ENCODE results near the gene DNAH9.

Gene DNAH9

DNA sequence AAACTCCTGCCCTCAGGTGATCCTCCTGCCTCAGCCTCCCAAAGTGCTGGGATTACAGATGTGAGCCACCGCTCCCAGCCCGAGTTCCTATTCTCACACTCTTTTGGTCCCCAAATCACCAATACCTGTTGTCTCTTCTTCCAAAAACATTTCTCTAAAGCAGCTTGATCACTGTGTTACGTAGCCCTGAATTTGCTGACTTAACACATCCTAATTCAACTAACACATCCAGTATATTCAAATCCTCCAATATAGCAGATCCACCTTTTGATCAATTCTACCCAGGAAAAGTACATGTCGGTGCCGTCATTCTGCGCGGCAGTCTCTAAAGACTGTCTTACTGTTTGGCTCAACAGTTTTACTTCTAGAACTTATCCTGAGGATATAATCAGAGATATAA lies 207.7 kb downstream of the DNAH9 start:
- Mint-ChIP-seq H3K4me1 (ENCODE audit: low read depth) (no peaks in the 10 kb centered on the region), H3K9me3 (peaks cover 3% of the 10 kb centered on the region), H3K4me3 (no peak overlapping the region), H3K27me3 (no peaks in the 10 kb centered on the region), H3K36me3 (ENCODE audit: low read depth) (no peaks in the 10 kb centered on the region), H3K27ac (no peak overlapping the region)

DNA sequence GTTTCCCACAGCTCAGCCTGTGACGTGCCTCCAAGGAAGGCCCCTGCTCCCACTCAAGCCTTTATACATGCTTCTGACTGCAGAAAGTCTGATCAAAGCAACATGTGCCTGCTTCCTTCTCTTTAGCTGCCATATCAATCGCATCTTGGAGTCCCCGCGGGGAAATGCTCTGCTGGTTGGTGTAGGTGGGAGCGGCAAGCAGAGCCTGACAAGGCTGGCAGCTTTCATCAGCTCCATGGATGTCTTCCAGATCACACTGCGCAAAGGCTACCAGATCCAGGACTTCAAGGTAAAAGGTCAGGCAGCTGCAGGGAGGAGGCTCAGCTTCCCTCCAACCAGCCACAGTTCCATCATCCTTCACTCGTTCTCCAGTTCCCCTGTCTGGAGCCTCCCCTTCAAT lies 209.3 kb downstream of the DNAH9 start:
- H3K4me3 Mint-ChIP-seq, result no peak overlapping the region
- no peaks in the 10 kb centered on the region for H3K4me1 Mint-ChIP-seq (ENCODE audit: low read depth)
- H3K36me3 Mint-ChIP-seq (ENCODE audit: low read depth), result no peaks in the 10 kb centered on the region
- no peaks in the 10 kb centered on the region for H3K27me3 Mint-ChIP-seq
- H3K27ac Mint-ChIP-seq, result no peak overlapping the region
- peaks cover 3% of the 10 kb centered on the region for H3K9me3 Mint-ChIP-seq

DNA sequence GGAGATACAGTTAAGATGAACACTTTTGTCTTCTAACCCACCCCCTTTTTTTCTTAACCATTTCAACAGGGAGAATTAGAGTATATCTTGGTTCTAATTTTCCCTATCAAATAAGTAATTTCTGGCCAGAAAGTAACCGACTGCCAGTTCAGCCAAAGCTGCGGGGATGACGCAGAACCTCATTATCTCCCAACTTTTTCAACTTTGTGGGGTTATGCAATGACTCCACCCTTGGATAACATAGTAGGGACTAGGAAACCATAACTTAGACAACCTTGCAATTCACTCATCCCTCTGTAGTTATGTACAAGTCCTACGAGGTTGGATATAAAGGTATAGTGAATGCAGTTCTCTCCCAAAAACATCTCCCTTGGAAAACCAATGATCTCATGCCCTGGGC lies 215.0 kb downstream of the DNAH9 start:
- Mint-ChIP-seq H3K4me1 (ENCODE audit: low read depth) (no peaks in the 10 kb centered on the region), H3K36me3 (ENCODE audit: low read depth) (no peaks in the 10 kb centered on the region), H3K4me3 (no peak overlapping the region), H3K27me3 (no peaks in the 10 kb centered on the region), H3K9me3 (peaks cover 9% of the 10 kb centered on the region), H3K27ac (no peak overlapping the region)

DNA sequence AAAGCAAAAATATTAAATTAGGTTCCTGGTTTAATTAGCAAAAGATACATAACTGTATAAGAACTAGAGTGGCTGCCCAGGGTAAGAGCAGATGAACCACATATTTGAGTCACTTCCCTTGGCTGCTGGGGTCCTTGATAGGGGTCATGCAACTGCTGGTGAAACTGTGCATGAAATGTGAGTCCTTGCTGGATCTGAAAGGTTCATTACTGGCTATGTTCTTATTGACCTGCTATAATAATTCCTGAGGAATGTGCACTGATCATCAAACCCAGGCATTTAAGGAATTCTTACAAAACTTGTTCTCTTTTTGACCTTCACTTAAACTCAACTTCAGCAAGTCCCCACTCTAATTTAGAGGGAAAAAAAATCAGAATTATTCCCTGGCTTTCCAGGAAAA lies 215.6 kb downstream of the DNAH9 start:
- no peaks in the 10 kb centered on the region for H3K36me3 Mint-ChIP-seq (ENCODE audit: low read depth)
- H3K9me3 Mint-ChIP-seq, result peaks cover 6% of the 10 kb centered on the region
- H3K4me3 Mint-ChIP-seq, result no peak overlapping the region
- H3K4me1 Mint-ChIP-seq (ENCODE audit: low read depth), result no peaks in the 10 kb centered on the region
- H3K27me3 Mint-ChIP-seq, result no peaks in the 10 kb centered on the region
- H3K27ac Mint-ChIP-seq, result no peak overlapping the region

DNA sequence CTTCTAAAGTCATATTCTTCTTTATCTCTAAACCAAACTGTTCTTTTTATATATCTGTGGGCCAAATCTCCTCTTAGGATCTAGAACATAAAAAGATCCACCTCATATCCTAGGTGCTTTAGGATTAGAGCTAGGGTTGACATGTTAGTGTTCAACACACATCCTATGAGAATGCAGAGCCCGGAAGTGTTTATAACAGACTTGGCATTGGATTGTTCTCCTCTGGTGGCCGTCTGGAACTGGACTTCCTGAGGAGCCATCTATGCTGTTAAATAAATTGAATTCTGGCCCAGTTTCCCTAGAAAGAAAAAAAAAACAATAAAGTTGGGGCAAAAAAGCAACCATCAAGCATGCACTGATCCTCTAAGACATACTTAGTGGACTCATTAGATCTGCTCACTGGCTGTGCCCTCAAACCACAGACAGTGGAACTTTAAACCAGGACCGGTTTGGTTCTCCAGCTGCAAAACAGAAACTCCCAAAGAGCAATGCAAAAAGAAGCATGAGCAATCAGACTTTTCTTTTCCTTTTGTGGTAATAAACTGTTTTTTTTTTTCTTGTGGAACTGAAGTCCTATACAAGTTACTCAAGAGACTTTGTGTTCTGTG lies 216.5 kb downstream of the DNAH9 start:
- Mint-ChIP-seq H3K9me3 (peaks cover 6% of the 10 kb centered on the region), H3K4me3 (no peak overlapping the region), H3K4me1 (ENCODE audit: low read depth) (no peaks in the 10 kb centered on the region), H3K36me3 (ENCODE audit: low read depth) (no peaks in the 10 kb centered on the region), H3K27me3 (no peaks in the 10 kb centered on the region), H3K27ac (no peak overlapping the region)

DNA sequence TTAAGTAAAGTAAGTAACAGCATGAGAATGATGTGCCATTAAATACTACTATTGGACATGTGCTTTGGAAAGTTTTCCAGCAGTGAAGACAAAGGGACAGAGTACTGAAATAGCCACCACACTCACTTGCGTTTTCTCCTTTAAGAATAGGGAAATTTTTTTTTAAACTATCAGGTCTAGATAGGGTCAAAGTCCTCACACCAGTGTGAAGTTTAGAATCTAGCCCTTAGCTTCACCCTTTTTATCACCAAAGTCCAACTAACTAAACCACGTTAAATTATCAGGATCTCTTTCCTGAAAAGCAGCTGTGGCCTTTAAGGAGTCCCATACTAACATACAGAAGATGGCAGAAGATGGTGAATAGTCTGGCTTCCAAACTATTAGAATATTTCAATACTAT lies 218.1 kb downstream of the DNAH9 start:
- H3K27me3 Mint-ChIP-seq, result no peaks in the 10 kb centered on the region
- no peaks in the 10 kb centered on the region for H3K36me3 Mint-ChIP-seq (ENCODE audit: low read depth)
- no peak overlapping the region for H3K27ac Mint-ChIP-seq
- no peak overlapping the region for H3K4me3 Mint-ChIP-seq
- H3K4me1 Mint-ChIP-seq (ENCODE audit: low read depth), result no peaks in the 10 kb centered on the region
- H3K9me3 Mint-ChIP-seq, result peaks cover 6% of the 10 kb centered on the region

DNA sequence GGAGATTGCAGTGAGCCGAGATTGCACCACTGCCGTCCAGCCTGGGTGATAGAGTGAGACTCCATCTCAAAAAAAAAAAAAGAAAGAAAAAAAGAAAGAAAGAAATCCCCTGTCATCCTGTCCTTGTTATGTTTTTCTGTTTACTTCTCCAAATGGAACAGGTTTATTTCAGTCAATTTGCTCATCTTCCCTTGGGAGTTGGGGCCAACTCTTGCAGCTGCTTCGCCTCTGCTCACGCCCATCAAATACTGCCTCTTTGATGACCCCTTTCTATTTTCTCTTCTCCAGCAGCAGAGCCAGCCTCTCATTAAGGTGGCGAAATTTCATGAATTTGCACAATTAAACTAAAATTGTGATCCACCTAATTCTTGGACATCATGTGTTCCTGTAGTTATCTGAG lies 225.6 kb downstream of the DNAH9 start:
- Mint-ChIP-seq H3K4me1 (ENCODE audit: low read depth) (no peaks in the 10 kb centered on the region), H3K27ac (no peak overlapping the region), H3K4me3 (no peak overlapping the region), H3K27me3 (no peaks in the 10 kb centered on the region), H3K36me3 (ENCODE audit: low read depth) (no peaks in the 10 kb centered on the region), H3K9me3 (peaks cover 8% of the 10 kb centered on the region)

DNA sequence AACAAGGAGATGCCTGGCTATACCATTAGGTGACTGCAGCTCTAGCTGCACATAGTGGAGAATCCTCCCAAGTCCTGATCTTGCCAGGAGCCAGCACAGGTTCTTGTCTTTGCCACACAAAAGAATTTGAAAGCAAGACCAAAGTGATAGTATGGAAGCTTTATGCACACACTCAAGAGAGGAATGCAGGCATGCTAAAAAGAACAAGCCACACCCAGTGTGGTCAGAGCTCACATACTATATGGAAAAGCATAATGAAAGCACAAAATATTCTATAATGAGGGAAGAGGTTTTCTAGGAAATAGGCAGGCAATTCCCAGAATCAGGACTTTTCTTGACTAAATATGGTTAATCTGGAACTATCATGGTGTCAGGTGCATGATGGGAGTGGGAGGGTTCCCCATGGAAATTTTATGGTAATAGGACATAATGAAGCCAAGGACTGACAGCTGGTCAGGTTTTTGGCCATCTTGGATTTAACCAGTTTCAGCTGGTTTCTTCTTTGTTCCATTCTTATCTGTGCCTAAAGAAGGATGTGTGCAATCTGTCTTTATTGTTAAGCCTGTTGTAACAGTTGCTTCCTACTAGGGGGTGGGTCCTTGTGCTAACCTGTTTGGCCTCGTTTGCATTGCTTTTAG lies 227.4 kb downstream of the DNAH9 start:
- Mint-ChIP-seq H3K36me3 (ENCODE audit: low read depth) (no peaks in the 10 kb centered on the region), H3K4me3 (no peak overlapping the region), H3K27me3 (peaks cover 3% of the 10 kb centered on the region), H3K4me1 (ENCODE audit: low read depth) (no peaks in the 10 kb centered on the region), H3K9me3 (peaks cover 15% of the 10 kb centered on the region), H3K27ac (no peak overlapping the region)

DNA sequence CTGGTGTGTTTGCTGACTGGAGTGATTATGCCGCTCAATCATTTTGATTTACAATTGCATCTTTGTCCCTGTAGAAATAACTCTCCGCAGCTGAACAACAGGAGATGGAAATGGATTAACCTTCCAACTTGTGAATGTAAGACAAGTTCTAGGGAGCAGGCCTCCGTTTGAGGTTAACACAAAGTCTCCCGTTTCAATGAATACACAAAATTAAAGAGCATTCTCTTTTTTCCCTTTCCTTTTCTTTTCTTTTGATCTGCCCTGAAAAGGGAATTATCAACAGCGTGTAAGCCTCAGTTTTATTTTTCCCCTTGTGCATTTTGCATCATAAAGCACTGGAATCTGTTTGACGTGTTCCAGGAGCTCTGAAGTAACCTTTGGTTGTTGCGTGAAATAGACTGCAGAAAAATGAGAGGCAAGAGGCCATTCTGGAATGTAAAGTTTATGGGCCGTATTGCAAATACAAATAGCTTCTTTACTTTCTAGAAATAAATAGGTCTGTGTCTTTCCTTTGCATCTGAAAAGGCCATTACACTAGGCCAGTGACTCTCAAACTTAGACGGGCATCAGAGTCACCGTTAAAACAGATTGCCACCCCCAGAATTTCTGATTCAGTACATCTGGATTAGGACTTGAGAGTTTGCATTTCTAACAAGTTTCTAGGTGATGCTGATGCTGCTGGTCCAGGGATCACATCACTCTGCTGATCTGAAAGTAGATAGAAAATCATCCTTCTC lies 234.3 kb downstream of the DNAH9 start:
- Mint-ChIP-seq H3K36me3 (ENCODE audit: low read depth) (no peaks in the 10 kb centered on the region), H3K9me3 (peaks cover 19% of the 10 kb centered on the region), H3K27ac (no peak overlapping the region), H3K27me3 (peaks cover 3% of the 10 kb centered on the region), H3K4me3 (no peak overlapping the region), H3K4me1 (ENCODE audit: low read depth) (no peaks in the 10 kb centered on the region)

DNA sequence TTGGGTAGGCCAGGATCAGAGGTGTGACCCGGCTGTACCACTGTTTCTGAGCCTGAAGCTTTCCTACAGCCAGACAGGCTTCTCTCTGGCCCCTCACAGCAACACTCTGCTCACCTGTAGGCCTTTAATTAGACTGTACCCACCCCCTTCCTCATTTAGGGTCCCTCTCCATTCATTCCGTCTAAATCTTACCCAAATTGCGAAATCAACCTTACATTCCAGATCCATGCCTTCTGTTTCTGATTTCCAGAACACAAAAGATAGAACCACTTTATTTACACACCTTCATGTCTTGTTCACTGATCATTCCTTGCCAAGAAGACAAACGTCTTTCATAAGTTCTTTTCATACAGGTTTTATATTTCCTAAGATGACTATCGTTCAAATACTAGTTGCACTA lies 238.2 kb downstream of the DNAH9 start:
- Mint-ChIP-seq H3K4me1 (ENCODE audit: low read depth) (no peaks in the 10 kb centered on the region), H3K9me3 (peaks cover 3% of the 10 kb centered on the region), H3K36me3 (ENCODE audit: low read depth) (no peaks in the 10 kb centered on the region), H3K4me3 (no peak overlapping the region), H3K27ac (no peak overlapping the region), H3K27me3 (no peaks in the 10 kb centered on the region)

DNA sequence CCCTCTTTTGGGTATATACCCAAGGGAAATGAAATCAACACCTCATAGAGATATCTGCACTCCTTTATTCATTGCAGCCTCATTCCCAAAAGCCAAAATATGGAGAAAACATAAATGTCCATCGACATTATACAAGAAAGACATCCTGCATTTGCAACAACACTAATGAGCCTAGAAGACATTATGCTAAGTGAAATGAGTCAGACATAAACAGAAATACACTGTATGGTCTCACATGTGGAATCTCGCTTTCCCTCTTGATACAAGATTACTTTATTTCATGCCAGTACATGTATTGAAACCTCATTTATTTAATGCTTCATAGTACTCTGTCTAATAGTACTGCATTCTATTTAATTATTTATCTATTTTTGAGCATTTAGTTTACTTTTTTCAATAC lies 241.8 kb downstream of the DNAH9 start:
- H3K4me3 Mint-ChIP-seq, result no peak overlapping the region
- no peaks in the 10 kb centered on the region for H3K9me3 Mint-ChIP-seq
- H3K27me3 Mint-ChIP-seq, result no peaks in the 10 kb centered on the region
- no peak overlapping the region for H3K27ac Mint-ChIP-seq
- no peaks in the 10 kb centered on the region for H3K4me1 Mint-ChIP-seq (ENCODE audit: low read depth)
- H3K36me3 Mint-ChIP-seq (ENCODE audit: low read depth), result no peaks in the 10 kb centered on the region

DNA sequence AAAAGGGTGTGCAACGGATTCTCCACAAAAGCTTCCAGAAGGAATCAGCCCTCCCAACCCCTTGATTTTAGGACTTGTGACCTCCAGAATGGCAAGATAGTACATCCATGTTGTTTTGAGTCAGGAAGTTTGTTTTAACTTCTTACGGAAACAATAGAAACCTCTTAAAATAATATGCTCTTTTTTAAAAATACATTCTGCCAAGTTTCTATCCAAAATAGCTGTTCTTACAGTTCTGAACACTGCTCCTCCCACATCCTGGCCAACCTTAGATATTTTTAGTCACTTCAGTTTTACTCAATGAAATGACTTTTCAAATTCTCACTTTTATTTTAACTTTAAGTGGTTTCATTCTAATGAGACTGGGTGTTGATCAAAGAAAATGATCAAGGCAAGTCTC lies 242.6 kb downstream of the DNAH9 start:
- H3K4me1 Mint-ChIP-seq (ENCODE audit: low read depth), result no peaks in the 10 kb centered on the region
- H3K27me3 Mint-ChIP-seq, result no peaks in the 10 kb centered on the region
- H3K9me3 Mint-ChIP-seq, result no peaks in the 10 kb centered on the region
- no peaks in the 10 kb centered on the region for H3K36me3 Mint-ChIP-seq (ENCODE audit: low read depth)
- H3K27ac Mint-ChIP-seq, result no peak overlapping the region
- no peak overlapping the region for H3K4me3 Mint-ChIP-seq

DNA sequence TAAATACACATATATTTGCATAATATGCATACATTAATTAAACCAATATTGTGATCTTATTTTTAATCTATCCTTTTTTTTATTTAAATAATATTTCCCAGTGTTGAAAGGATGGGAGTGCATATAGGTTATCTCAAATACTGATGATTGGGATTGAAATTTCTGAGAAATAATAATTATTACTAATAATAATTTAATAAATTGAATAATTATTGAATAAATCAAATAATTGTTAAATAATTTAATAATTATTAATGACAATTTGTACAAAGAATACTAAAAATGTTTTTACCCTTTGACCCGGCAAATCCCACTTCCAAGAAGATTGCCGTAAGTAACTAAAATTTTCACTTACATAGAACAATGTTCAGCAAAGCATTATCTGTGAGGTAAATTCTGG lies 250.1 kb downstream of the DNAH9 start:
- Mint-ChIP-seq H3K9me3 (peaks cover 24% of the 10 kb centered on the region), H3K4me1 (ENCODE audit: low read depth) (no peaks in the 10 kb centered on the region), H3K27ac (no peak overlapping the region), H3K27me3 (peaks cover 4% of the 10 kb centered on the region), H3K36me3 (ENCODE audit: low read depth) (no peaks in the 10 kb centered on the region), H3K4me3 (no peak overlapping the region)

DNA sequence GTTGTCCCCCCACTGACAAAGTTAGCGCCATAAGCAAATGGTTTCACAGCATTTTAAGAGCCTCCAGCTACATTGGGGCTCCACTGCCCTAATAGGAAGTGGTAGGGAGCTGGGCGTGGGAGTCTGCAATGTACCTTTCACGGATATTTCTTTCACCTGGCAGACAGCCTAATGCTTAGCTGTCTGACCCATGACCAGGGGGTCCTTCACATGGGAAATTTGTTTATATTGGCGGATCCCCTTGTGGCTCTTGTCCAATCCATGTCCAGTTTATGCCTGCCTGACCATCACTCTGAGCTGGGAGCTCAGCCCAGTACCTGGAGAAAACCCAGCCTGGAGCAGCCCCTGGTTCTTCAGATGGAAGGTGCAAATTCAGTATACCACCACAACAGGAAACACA lies 254.0 kb downstream of the DNAH9 start:
- no peak overlapping the region for H3K27ac Mint-ChIP-seq
- H3K36me3 Mint-ChIP-seq (ENCODE audit: low read depth), result no peaks in the 10 kb centered on the region
- no peak overlapping the region for H3K4me3 Mint-ChIP-seq
- no peaks in the 10 kb centered on the region for H3K4me1 Mint-ChIP-seq (ENCODE audit: low read depth)
- H3K9me3 Mint-ChIP-seq, result peaks cover 21% of the 10 kb centered on the region
- peaks cover 4% of the 10 kb centered on the region for H3K27me3 Mint-ChIP-seq

DNA sequence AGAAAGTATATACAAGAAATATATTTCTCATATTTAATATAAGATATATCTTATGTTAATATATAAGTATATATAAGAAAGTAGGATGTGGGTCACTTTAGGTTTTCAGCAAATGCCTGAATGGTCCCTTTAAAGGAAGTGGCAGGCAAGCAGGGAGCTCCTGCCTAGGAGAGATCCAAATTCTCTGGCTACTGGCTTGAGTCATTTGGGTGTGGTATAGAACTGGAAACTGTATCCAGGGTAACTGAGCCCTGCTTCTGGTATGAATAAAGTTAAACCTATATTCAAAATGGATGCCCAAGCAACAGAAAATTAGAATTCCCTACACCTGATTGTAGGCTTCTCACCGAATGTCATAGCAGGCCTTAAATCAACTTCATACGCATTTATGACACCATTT lies 254.6 kb downstream of the DNAH9 start:
- H3K4me3 Mint-ChIP-seq, result no peak overlapping the region
- H3K36me3 Mint-ChIP-seq (ENCODE audit: low read depth), result no peaks in the 10 kb centered on the region
- no peak overlapping the region for H3K27ac Mint-ChIP-seq
- no peaks in the 10 kb centered on the region for H3K4me1 Mint-ChIP-seq (ENCODE audit: low read depth)
- peaks cover 4% of the 10 kb centered on the region for H3K27me3 Mint-ChIP-seq
- peaks cover 14% of the 10 kb centered on the region for H3K9me3 Mint-ChIP-seq

Data from stimulated activated naive CD8-positive, alpha-beta T cell treated with anti-CD3 and anti-CD28 coated beads, Interleukin-15, Interleukin-2, amounts not matched to agents 100 ng/mL and 50 ng/mL, for 24 hours (primary cell).